Activated CD4-positive, alpha-beta T cell treated with anti-CD3 and anti-CD28 coated beads, Interleukin-2, amount 50 U/mL, for 48 hours (primary cell): ENCODE data around the gene PCDH12.

Experiments used
- DNase-seq, 2 experiments: peaks; one replicate each; pipeline ENCODE4 v3.0.0-alpha.2; 2020

PCDH12 gene

DNA sequence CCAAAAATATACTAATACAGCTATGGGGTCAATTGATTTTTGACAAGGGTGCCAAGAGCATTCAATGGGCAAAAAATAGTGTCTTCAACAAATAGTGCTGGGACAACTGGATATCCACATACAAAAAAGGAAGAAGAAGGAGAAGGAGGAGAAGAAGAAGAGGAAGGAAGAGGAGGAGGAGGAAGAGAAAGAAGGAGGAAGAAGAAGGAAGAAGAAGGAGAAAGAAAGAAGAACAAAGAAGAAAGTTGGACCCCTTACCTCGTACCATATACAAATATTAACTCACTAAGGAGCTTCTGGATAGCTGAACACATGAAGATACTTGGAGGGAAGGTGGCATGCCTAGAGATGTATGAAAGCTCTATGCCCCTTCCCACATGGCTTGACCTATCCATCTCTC lies 51.5 kb downstream of the PCDH12 start:
- no peak for DNase-seq

- no peak for DNase-seq
Measured at GRCh38 chr5:141904551-141904950, 53.5 kb downstream of the PCDH12 start.

DNA sequence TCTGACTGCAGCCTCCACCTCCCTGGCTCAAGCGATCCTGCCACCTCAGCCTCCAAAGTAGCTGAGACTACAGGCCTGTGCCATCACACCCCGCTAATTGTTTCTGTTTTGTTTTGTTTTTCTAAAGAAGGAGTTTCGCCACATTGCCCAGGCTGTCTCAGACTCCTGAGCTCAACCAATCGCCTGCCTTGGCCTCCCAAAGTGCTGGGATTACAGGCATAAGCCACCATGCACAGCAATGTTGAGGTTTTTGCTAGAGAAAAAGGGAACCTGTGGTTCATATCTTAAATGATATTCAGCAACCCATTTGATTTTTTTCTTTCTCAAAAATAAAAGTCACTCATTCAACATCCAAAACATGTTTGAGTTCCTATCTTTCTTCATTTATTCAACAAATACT lies 54.7 kb downstream of the PCDH12 start:
- no peak for DNase-seq

GRCh38 chr5:141902015-141902814 lies 55.8 kb downstream of the PCDH12 start:
- no peak for DNase-seq

- DNase-seq: no peak
Measured at GRCh38 chr5:141898448-141899049, 59.5 kb downstream of the PCDH12 start.

DNA sequence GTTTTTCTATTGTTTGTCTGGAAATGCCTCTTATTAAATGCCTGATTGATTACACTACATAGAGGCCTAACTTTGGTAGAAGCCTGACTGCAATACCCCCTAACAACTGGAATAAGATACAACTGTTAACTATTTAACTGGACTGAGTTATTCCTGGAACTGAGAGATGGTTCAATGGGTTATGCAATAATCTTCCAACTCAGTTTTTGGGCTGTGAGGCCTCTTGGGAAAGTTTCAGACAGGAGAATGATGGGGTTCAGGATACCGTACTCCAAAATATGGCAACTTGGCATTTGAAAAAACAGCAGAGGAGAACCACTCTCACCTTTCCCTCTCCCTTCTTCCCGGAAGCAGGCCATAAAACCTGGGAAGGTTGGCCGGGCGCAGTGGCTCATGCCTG lies 60.6 kb downstream of the PCDH12 start:
- no peak for DNase-seq
